NB4 (cell line): ENCODE measurements around the gene HRH2.

ENCODE experiments used
- DNase-seq: peaks from one replicate; pipeline ENCODE4 v3.0.0; 2010; ENCODE audit warnings: low read depth
- H3K4me3 ChIP-seq: one replicate; pipeline ENCODE4 v1.5.1; 2011; ENCODE audit warnings: mild to moderate bottlenecking, low read depth, low read length, moderate library complexity
- MYC ChIP-seq: IDR thresholded peaks from 2 replicates; pipeline ENCODE4 v1.6.1; 2011; ENCODE audit warnings: low read depth, low read length
- POLR2A ChIP-seq: IDR thresholded peaks from 2 replicates; pipeline ENCODE4 v1.6.1; 2011; ENCODE audit warnings: mild to moderate bottlenecking; ENCODE audit not compliant: insufficient read length; ENCODE audit errors: extremely low read depth
- TF ChIP-seq, protein P1 (sequence below): IDR thresholded peaks from 2 replicates; pipeline ENCODE4 v1.6.1; 2011; ENCODE audit warnings: low read depth, low read length
- TF ChIP-seq, protein P2 (sequence below): IDR thresholded peaks from one replicate; pipeline ENCODE4 v1.5.1; 2012; ENCODE audit warnings: low read depth, low read length

The HRH2 gene

DNA sequence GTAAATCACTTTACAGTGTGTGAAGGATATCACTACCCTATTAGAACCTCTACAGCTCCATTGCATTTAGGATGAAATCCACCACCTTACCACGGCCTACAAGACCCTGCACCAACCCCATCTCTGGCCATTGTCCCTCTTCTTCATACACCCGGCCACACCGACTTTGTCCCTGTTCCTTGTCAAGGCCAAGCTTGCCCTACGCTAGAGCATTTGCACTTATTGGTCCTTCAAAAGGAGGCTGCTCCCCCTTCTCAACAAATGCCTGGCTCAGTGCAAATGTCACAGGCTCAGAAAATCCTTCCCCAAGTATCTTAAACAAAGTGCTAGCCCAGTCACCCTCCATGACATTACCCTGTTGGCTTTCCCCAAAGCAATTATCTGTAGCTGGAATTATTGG, 4.1 kb upstream of the HRH2 start:
- TF ChIP-seq MYC (no peak), POLR2A (no peak)
- TF ChIP-seq, protein P1, sequence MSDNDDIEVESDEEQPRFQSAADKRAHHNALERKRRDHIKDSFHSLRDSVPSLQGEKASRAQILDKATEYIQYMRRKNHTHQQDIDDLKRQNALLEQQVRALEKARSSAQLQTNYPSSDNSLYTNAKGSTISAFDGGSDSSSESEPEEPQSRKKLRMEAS = no peak
- TF ChIP-seq, protein P2, sequence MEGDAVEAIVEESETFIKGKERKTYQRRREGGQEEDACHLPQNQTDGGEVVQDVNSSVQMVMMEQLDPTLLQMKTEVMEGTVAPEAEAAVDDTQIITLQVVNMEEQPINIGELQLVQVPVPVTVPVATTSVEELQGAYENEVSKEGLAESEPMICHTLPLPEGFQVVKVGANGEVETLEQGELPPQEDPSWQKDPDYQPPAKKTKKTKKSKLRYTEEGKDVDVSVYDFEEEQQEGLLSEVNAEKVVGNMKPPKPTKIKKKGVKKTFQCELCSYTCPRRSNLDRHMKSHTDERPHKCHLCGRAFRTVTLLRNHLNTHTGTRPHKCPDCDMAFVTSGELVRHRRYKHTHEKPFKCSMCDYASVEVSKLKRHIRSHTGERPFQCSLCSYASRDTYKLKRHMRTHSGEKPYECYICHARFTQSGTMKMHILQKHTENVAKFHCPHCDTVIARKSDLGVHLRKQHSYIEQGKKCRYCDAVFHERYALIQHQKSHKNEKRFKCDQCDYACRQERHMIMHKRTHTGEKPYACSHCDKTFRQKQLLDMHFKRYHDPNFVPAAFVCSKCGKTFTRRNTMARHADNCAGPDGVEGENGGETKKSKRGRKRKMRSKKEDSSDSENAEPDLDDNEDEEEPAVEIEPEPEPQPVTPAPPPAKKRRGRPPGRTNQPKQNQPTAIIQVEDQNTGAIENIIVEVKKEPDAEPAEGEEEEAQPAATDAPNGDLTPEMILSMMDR = no peak
- no peak overlapping the region for H3K4me3 ChIP-seq

DNA sequence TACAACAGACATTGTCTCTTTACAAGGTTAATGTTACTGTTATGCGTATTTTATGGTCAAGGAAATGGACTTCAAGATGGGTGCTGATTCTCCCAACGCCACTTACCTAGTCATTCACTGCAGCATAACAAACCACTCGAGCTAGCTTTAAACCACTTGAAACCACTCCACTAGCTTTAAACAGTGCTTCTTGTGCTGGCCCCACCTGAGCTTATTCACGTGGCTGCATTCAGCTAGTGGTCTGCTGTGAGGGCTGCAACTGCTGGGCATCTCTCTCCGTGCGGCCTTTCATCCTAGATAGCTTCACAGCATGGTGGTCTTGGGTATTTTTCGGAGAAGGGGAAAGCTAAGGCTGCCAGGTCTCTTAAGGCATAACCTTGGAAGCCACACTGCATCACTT, 3.5 kb upstream of the HRH2 start:
- no peak overlapping the region for H3K4me3 ChIP-seq
- TF ChIP-seq POLR2A (no peak), MYC (no peak)
- TF ChIP-seq, protein P1 = no peak
- DNase-seq = no peak

More for the DNA sequence above, 4.1 kb upstream of the HRH2 start:
- no peak for DNase-seq

DNA sequence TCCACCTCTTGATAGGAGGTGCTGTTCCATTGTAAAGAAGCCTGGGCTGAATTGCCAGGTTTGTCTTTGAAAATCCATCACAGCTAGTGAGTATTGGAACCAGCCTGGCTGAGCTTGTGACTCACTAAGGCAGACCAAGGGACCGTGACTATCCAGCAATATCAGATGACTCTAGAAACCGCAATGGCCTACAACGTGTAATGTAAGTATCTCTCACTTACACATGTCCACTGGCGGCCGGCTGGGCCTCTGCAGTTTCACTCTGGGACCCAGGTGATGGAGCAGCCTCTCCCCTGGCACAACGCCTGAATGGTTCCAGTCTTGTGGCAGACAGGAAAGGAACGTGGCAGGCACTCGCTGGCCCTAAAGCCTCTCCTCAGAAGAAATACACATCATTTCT, 3.1 kb upstream of the HRH2 start:
- no peak for DNase-seq
- no peak overlapping the region for H3K4me3 ChIP-seq
- TF ChIP-seq, protein P2 = no peak
- TF ChIP-seq, protein P1 = no peak
- TF ChIP-seq POLR2A = no peak
- no peak for TF ChIP-seq MYC

DNA sequence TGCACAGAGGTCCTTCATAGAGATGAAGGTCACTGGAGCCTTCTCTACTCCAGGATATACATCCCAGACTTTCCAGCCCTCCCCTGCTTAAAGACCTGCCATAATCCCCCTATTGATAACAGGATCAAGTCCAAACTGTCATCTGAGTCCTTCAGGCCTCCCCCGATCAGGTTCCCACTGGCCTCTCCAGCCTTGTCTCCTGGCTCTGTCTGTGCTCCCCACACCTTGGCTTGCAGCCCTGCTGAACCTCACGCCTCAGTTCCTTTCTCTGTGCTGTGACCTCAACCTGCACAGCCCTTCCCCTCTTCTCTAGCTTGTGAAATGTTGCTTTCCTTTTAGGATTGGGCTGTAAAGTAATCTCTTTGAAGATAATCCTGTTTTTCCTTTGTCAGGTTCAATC, 2.5 kb upstream of the HRH2 start:
- no peak overlapping the region for H3K4me3 ChIP-seq
- TF ChIP-seq, protein P2 = no peak
- TF ChIP-seq, protein P1 = no peak
- no peak for TF ChIP-seq POLR2A
- no peak for TF ChIP-seq MYC
- no peak for DNase-seq

DNA sequence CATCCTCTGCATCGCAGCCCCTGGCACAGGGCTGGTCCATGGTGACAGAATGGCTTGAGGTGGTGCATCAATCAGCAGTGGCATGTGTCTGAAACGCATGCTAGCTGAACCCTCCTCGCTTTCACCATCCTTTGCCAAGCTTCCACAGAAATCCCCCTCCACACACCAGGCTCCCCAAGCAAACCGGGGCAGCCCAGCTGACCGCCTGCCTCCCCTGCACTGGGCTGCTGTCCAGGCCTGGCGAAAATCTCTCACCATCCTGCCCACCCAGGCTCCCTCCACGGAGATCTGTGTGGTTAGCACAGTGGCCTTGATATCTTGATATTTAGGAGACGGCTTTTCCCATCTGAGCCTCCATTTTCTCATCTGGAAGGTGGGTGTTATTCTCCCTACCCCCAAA, 905 bp upstream of the HRH2 start:
- TF ChIP-seq, protein P1 = no peak
- TF ChIP-seq POLR2A (no peak), MYC (no peak)
- TF ChIP-seq, protein P2 = no peak
- H3K4me3 ChIP-seq = peak overlapping the region; percentile 52
- DNase-seq = no peak

DNA sequence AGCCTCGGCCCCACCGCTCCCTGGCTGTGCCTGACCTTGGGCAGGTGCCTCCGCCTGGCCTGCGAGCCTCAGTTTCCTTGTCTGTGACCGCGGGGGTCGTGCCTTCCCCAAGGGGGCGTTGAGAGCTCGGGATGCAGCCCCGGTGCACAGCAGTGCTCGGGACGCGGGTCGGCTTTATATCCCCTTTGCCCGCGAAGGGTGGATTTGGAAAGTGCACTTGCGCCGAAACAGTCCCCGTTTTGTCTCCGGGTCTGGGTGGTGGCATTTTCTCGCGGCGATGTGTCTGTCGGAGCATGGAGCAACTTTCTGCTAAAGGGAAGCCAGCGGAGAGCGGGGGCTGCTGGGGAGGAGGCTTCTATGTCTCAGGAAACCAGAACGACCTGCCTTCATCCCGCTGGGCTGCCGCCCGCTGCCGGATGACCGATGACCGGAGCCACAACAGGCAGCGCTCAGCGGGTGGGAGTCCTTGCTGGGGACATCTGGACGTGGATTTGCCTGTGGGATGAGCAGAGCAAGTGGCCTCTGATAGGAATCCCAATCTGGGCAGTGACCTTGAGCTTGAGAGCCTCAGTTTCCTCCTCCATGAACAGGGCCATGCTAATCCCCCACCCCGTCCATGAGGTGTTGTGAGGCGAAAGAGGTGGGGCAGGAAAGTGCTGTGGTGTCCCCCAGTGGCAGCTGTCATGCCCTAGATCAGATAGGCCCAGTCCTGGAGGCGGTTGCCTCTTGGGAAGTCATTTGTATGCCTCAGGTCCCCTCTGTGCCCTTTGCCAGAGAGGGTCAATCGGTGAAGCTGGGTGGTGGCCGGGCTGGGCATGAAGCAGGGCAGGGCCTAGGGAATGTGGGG, 651 bp downstream of the HRH2 start:
- peak; percentile 72 for DNase-seq
- TF ChIP-seq, protein P2 = no peak
- TF ChIP-seq, protein P1 = no peak
- TF ChIP-seq MYC (no peak), POLR2A (no peak)
- peak overlapping the region; percentile 72 for H3K4me3 ChIP-seq
